Effector memory CD8-positive, alpha-beta T cell (primary cell): Measurements from ENCODE around the gene HIRA.

Experiments used
- ATAC-seq: fragments of 150-1000 bp; cut with Tn5 transposase; replicated peaks from 2 replicates; pipeline ENCODE4 v1.10.0; 2021; ENCODE audit warnings: mild to moderate bottlenecking, moderate library complexity
- DNase-seq, 3 experiments: peaks; one replicate each; pipeline ENCODE4 v3.0.0; 2021
- H3K27ac Mint-ChIP-seq, 2 donors: one replicate each; pipeline ENCODE4 v1.8.0; 2022; ENCODE audit warnings: mild to moderate bottlenecking in 2 of 2, mixed read lengths in 2 of 2, moderate library complexity in 2 of 2
- H3K27me3 Mint-ChIP-seq, 2 donors: one replicate each; pipeline ENCODE4 v1.8.0; 2022; ENCODE audit warnings: mixed read lengths in 2 of 2
- H3K36me3 Mint-ChIP-seq: one replicate; pipeline ENCODE4 v1.8.0; 2022; ENCODE audit warnings: mild to moderate bottlenecking, moderate library complexity, mixed read lengths; ENCODE audit not compliant: insufficient read depth
- H3K4me1 Mint-ChIP-seq, 2 donors: one replicate each; pipeline ENCODE4 v1.8.0; 2022; ENCODE audit warnings: low read depth in 2 of 2, mixed read lengths in 2 of 2
- H3K4me3 Mint-ChIP-seq, 2 donors: one replicate each; pipeline ENCODE4 v1.8.0; 2022; ENCODE audit warnings: mild to moderate bottlenecking in 2 of 2, mixed read lengths in 2 of 2, moderate library complexity in 2 of 2
- H3K9me3 Mint-ChIP-seq, 2 donors: one replicate each; pipeline ENCODE4 v1.8.0; 2022; ENCODE audit warnings: mixed read lengths in 2 of 2

The HIRA gene

DNA sequence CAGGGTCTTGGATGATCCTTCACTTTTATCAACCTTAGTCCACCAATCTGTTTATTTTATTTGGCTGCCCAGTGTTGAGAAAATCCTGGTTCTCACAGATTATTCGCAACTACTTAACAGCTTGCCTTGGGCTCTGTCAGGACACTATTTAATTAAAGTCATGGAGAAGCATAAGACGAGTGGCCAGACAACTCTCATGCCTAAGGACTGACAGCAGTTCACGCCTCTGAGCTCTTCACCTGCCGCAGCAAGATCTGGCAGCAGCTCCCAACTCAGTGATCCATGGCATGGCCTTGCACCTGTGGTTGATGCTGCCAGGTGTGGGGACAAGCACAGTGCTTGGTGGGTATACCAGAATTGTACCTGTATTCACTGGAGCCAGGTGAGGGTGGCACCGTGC is 37.8 kb downstream of the HIRA start:
- Mint-ChIP-seq H3K36me3 (peaks cover 61% of the 10 kb centered on the region), H3K27me3 (no peaks in the 10 kb centered on the region), H3K4me1 (peaks cover 0 to 4% of the 10 kb centered on the region in 2 donors), H3K4me3 (no peak overlapping the region), H3K27ac (no peak overlapping the region), H3K9me3 (no peaks in the 10 kb centered on the region)
- no peak for ATAC-seq
- DNase-seq, result no peak

- ATAC-seq, result no peak
- Mint-ChIP-seq H3K36me3 (peaks cover 75% of the 10 kb centered on the region), H3K4me1 (peaks cover 0 to 4% of the 10 kb centered on the region in 2 donors), H3K27me3 (no peaks in the 10 kb centered on the region), H3K4me3 (no peak overlapping the region), H3K9me3 (no peaks in the 10 kb centered on the region), H3K27ac (no peak overlapping the region)
- no peak for DNase-seq
These were observed 44.0 kb downstream of the HIRA start for GRCh38 chr22:19387575-19387974.

- Mint-ChIP-seq H3K4me3 (no peak overlapping the region), H3K27ac (no peak overlapping the region), H3K4me1 (peaks cover 0 to 4% of the 10 kb centered on the region in 2 donors), H3K36me3 (peaks cover 76% of the 10 kb centered on the region), H3K27me3 (no peaks in the 10 kb centered on the region), H3K9me3 (no peaks in the 10 kb centered on the region)
- DNase-seq (no peak), ATAC-seq (no peak)
These were observed 44.5 kb downstream of the HIRA start for GRCh38 chr22:19387038-19387437.

DNA sequence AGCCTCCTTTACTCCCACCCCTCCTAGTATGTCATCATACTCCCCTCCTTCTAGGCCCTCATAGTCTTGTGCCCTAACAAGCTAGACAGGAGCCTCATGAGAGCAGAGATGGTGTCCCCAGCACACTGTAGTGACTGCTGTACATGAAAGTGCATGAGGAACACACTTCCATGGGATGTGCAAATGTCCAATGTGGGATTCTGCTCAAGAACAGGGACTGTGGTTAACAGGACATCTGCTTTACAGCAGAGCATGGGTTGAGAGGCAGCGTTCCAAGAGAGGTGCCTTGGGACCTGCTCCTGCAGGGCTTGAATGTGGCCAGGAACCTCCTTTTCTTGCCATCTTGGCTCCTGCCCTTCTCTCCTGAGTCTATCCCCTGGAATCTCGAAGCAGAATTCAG is 45.3 kb downstream of the HIRA start:
- Mint-ChIP-seq H3K4me3 (no peak overlapping the region), H3K4me1 (peaks cover 0 to 4% of the 10 kb centered on the region in 2 donors), H3K27me3 (no peaks in the 10 kb centered on the region), H3K27ac (peak overlapping the region in 1 of 2 donors; percentile 49), H3K9me3 (no peaks in the 10 kb centered on the region), H3K36me3 (peaks cover 77% of the 10 kb centered on the region)
- DNase-seq, result no peak
- no peak for ATAC-seq

- Mint-ChIP-seq H3K36me3 (peaks cover 71% of the 10 kb centered on the region), H3K27ac (peak overlapping the region in 1 of 2 donors; percentile 49), H3K9me3 (no peaks in the 10 kb centered on the region), H3K4me3 (no peak overlapping the region), H3K27me3 (no peaks in the 10 kb centered on the region), H3K4me1 (no peaks in the 10 kb centered on the region)
- ATAC-seq, result no peak
- DNase-seq, result no peak
These were observed 46.2 kb downstream of the HIRA start for GRCh38 chr22:19385221-19385906.

DNA sequence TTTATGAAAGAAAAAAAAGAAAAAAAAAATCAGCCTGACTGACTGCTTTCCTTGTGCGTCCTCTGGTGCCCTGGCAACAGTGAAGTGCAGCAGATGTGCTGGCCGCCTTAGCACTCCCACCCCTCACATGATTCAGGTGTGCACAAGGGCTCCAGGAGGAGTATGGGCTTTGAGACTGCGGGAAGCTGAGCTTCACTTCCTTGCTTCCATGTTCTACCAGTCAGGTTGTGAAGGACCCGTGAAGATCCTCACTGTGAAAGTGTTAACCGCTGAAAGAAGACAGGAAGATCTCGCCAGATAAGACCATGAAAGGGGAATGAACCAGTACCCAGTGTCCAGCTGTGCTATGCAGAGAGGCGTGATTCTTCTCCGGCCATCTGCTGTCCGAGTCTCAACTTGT is 48.2 kb downstream of the HIRA start:
- DNase-seq, result no peak
- Mint-ChIP-seq H3K27ac (peak overlapping the region in 1 of 2 donors; percentile 79), H3K27me3 (no peaks in the 10 kb centered on the region), H3K4me3 (no peak overlapping the region), H3K4me1 (no peaks in the 10 kb centered on the region), H3K36me3 (peaks cover 65% of the 10 kb centered on the region), H3K9me3 (no peaks in the 10 kb centered on the region)
- no peak for ATAC-seq

DNA sequence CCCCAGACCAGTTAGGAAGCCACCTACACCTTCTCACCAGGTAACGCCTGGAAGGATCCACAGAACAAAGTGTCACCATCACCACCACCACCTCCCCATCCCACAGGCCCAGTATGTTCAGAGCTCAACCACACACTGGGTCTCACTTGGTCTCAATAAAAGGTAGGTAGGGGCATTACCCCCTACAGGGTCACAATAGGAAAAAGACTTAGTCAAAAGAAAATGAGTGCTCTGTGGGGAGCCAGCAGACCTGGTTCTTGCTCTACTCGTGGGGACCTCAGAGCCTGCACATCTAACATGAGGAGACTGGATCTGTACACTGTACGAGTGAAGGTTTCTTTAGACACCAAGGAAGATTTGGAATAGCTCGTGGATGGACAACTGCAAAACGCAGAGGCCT is 49.3 kb downstream of the HIRA start:
- Mint-ChIP-seq H3K4me3 (no peak overlapping the region), H3K27me3 (no peaks in the 10 kb centered on the region), H3K36me3 (peaks cover 69% of the 10 kb centered on the region), H3K4me1 (no peaks in the 10 kb centered on the region), H3K9me3 (no peaks in the 10 kb centered on the region), H3K27ac (peak overlapping the region in 1 of 2 donors; percentile 79)
- DNase-seq (no peak), ATAC-seq (no peak)

DNA sequence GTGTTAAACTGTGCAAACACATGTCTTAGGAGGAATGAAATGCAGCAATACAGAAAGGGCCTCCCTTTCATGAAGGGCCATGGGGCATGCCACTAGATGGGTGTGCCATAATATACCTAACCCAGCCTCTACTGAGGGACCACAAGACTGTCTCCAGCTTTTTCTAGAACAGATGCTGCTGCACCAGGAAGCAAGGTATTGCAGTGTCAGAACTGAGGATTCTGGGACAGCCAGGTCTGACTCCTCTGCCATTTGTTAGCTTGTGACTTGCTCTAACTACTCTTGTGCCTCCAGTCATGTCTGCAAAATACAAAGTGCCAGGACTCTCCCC is 53.2 kb downstream of the HIRA start:
- H3K27ac Mint-ChIP-seq, result no peak overlapping the region
- ATAC-seq, result no peak
- no peaks in the 10 kb centered on the region for H3K27me3 Mint-ChIP-seq
- H3K4me1 Mint-ChIP-seq, result no peaks in the 10 kb centered on the region
- DNase-seq, result no peak
- H3K4me3 Mint-ChIP-seq, result no peak overlapping the region
- H3K36me3 Mint-ChIP-seq, result peaks cover 62% of the 10 kb centered on the region
- no peaks in the 10 kb centered on the region for H3K9me3 Mint-ChIP-seq

DNA sequence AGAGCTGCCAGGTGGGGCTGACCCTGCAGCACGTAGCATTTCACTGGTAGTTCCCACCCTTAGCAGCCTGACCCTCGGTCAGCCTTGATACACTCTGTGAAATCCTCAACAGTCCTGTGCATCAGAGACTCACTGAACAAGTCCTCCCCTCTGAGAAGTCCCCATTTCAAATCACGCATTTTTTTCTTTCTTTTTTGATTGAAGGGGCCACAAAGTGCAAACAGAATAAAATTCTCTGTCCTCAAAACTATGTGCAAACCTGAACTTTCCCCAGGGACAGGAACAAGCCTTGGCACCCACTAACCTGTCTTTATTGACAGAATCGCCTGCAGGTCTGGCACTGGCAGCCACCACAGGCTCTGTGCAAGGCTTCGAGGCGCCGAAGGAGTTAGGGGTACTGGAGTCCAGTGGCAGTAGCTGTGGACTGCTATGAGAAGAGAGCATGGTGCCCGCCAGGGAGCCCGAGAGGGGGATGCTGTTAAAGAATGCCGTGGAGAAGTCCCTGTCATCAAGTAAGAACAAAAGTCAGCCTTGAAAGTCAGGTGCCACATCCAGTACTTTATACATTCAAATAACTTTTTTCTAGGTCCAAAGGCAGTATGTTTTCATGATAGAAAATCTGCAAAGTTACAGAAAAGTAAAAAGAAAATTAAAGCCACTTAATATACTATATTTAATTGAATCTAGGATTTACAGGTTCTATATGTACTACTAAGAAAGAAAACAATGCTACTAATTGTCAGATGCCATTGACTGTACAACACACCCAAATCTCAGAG is 53.8 kb downstream of the HIRA start:
- H3K36me3 Mint-ChIP-seq, result peaks cover 60% of the 10 kb centered on the region

GRCh38 chr22:19376971-19377370 is 54.6 kb downstream of the HIRA start:
- Mint-ChIP-seq H3K4me3 (no peak overlapping the region), H3K4me1 (no peaks in the 10 kb centered on the region), H3K27me3 (no peaks in the 10 kb centered on the region), H3K9me3 (no peaks in the 10 kb centered on the region), H3K36me3 (peaks cover 58% of the 10 kb centered on the region), H3K27ac (no peak overlapping the region)
- DNase-seq, result no peak
- no peak for ATAC-seq

More for the DNA sequence above, 53.8 kb downstream of the HIRA start:
- no peak overlapping the region for H3K4me3 Mint-ChIP-seq
- peak overlapping the region in 1 of 2 donors; percentile 29 for H3K27ac Mint-ChIP-seq
- DNase-seq (no peak), ATAC-seq (no peak)
- no peaks in the 10 kb centered on the region for H3K4me1 Mint-ChIP-seq
- H3K9me3 Mint-ChIP-seq, result no peaks in the 10 kb centered on the region
- no peaks in the 10 kb centered on the region for H3K27me3 Mint-ChIP-seq

DNA sequence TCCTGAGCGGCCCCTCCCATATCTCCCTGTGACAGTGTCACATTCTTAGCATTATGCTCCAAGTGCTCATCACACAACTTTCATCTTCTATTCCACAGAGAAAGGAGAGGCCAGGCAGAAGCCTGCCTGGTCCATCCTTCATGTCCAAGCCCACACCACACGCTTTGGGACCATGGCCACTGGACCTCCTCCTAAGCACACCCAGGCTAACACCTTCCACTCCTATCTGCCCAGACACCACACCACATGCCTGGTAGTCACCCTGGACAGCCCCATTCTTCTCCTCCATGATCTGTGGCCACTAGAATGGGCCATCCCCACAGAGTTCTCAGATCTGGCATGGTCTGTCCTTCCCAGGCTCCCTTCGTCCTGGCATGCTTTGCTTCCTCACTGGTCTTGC is 55.3 kb downstream of the HIRA start:
- Mint-ChIP-seq H3K4me1 (no peaks in the 10 kb centered on the region), H3K4me3 (no peak overlapping the region), H3K27ac (no peak overlapping the region), H3K9me3 (no peaks in the 10 kb centered on the region), H3K36me3 (peaks cover 52% of the 10 kb centered on the region), H3K27me3 (no peaks in the 10 kb centered on the region)
- no peak for ATAC-seq
- no peak for DNase-seq

DNA sequence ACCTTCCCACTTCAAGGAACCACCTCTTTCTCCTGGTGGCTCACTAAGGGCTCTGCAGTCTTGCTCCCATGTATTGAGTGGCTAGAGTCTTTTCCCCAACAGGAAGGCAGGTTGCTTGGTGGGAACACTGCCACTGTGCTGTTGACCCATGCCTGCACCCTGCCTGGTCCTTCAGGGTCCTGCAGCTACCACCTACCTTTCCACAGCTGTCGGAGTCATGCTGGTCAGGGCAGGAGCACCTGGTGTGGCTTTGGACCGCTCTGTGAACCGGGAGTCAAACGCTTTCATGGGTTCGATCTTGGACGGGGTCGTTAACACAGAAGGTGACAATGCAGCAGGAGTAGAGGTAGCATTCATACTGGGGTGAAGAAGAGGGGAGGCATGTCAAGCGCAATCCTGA is 56.1 kb downstream of the HIRA start:
- no peaks in the 10 kb centered on the region for H3K4me1 Mint-ChIP-seq
- H3K36me3 Mint-ChIP-seq, result peaks cover 56% of the 10 kb centered on the region
- no peaks in the 10 kb centered on the region for H3K27me3 Mint-ChIP-seq
- no peak overlapping the region for H3K4me3 Mint-ChIP-seq
- H3K9me3 Mint-ChIP-seq, result no peaks in the 10 kb centered on the region
- peak overlapping the region in 1 of 2 donors; percentile 16 for H3K27ac Mint-ChIP-seq
- no peak for DNase-seq
- no peak for ATAC-seq

- no peak for DNase-seq
- H3K36me3 Mint-ChIP-seq, result peaks cover 53% of the 10 kb centered on the region
- no peak overlapping the region for H3K27ac Mint-ChIP-seq
- H3K27me3 Mint-ChIP-seq, result no peaks in the 10 kb centered on the region
- ATAC-seq, result no peak
- no peaks in the 10 kb centered on the region for H3K9me3 Mint-ChIP-seq
- H3K4me3 Mint-ChIP-seq, result no peak overlapping the region
- H3K4me1 Mint-ChIP-seq, result no peaks in the 10 kb centered on the region
These were observed 57.1 kb downstream of the HIRA start for GRCh38 chr22:19374410-19374809.

DNA sequence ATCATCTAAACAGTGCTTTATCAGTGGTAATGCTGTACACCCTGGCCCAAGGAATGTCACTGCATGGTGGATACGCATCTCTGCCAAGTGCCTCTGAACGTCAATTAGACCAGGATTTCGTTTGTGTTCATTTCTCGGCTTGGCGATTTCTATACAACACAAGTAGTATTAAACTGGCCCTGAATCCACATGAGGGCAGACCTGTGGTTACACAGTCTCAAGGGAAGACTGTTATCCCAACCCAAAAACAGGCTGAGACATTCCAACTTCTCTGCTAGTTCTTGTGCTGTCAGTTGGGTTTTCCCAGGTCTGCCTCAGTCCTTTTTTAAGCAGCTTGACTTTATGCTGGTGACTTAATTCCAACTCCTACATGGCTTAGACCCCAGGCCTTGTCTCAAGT is 58.1 kb downstream of the HIRA start:
- H3K9me3 Mint-ChIP-seq, result no peaks in the 10 kb centered on the region
- peak overlapping the region in 1 of 2 donors; percentile 11 for H3K27ac Mint-ChIP-seq
- H3K4me1 Mint-ChIP-seq, result no peaks in the 10 kb centered on the region
- DNase-seq (no peak), ATAC-seq (no peak)
- H3K27me3 Mint-ChIP-seq, result no peaks in the 10 kb centered on the region
- H3K4me3 Mint-ChIP-seq, result no peak overlapping the region
- H3K36me3 Mint-ChIP-seq, result peaks cover 49% of the 10 kb centered on the region
